CD4-positive, alpha-beta T cell treated with Interleukin-15 for 4 hours (primary cell): ENCODE measurements around the gene ZNF273.
A peak's percentile ranks its signal among the peaks of the same experiment; 100 is the strongest.

ENCODE experiments used
- DNase-seq: peaks from one replicate; pipeline ENCODE4 v3.0.0-alpha.2; 2020; ENCODE audit warnings: low spot score

ZNF273 gene

DNA sequence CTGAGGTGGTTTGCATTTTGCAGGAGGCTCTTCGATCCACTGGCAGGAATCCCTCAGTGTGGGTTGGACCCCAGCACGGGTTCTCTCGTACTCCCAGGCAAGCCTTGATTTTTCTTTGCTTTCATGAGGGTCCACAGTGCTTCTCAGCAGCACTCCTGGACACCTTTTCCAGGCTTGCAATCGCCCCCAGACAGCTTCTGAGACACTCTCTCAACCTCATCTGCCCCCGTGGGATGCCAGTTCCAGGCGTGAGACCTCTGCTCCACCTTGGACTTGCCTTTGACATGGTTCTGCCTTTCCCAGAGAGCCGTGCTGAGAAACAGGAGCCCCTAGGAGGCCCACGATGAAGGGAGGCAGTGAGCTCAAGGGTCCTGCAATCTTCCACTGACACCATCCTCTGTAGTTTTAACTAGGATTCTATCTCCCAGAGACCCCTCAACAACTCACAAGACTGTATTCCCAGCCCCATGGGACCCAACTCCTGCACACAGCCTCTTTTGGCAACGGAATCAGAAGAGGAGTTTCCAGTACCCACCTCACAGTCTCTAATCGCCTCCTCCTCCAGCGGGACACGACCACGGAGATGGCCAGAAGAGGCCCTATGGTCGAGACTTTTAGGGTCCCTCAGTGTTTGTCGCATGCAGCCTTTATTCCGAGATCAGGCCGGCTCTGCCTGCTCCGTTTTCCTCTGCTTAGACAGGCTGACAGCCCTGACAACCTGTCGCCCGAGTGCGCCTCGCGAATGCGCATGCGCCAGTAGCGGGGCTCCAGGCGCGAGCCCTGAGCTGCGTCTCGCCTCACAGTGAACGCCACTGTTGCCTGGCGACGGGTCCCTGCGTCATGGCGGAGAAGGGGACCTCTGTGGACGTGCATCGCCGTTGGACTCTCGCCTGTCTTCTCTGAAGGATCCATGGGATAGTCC lies 26.0 kb upstream of the ZNF273 start:
- DNase-seq: peak; percentile 70

GRCh38 chr7:64877714-64878610 lies 25.1 kb upstream of the ZNF273 start:
- DNase-seq: no peak

GRCh38 chr7:64878684-64879083 lies 24.4 kb upstream of the ZNF273 start:
- no peak for DNase-seq

DNA sequence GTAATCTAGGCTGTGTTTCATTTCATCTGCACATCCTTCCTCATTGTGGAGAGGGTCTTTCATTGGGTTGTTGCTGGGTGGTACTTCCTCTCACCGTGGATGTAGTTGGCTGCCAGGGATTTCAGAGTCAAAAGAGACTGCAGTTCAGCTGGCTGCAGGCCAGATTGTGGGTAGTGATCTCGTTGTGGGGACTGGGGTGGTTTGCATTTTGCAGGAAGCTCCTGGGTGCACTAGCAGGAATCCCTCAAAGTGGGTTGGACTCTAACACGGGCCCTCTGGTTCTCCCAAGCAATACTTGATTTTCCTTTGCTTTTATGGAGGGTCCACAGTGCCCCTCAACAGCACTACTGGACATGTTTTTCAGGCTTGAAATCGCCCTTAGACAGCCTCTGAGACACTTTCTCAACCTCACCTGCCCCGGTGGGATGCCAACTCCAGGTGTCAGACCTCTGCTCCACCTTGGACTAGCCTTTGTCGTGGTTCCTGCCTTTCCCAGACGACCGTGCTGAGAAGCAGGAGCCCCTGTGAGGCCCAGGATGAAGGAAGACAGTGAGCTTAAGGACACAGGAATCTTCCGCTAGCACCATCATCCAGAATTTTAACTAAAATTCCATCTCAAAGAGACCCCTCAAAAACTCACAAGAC lies 23.9 kb upstream of the ZNF273 start:
- DNase-seq: no peak

GRCh38 chr7:64879800-64880199 lies 23.3 kb upstream of the ZNF273 start:
- DNase-seq: no peak

- no peak for DNase-seq
Measured at GRCh38 chr7:64880322-64881297, 22.5 kb upstream of the ZNF273 start.

DNA sequence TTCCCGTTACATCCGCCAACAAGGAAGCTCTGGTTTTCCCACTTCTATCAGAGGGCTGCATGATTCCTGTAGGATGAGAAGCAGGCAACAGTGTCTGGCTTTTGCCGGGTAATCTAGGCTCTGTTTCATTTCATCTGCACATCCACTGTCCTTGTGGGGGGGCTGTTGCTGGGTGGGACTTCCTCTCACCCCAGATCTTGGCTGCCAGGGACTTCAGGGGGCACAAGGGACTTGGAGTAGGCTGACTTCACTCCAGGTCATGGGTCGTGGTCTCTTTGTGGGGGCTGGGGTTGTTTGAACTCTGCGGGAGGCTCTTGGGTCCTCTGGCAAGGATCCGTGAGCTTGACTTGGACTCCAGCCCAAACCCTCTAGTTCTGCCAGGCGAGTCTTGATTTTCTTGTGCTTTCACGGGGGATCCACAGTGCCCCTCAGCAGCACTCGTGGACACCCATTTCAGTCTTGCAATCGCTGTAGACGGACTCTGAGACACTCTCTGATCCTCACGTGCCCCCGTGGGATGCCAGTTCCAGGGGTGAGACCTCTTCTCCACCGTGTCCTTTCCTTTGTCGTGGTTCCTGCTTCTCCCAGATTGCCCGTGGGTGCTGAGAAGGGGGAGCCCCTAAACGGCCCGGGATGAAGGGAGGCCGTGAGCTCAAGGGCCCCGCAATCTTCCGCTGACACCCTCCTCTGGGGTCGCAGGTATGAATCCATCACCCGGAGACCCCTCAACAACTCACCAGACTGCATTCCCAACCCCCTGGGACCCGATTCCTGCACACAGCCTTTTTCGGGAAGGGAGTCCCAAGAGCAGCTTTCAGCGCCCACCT lies 21.4 kb upstream of the ZNF273 start:
- no peak for DNase-seq

- no peak for DNase-seq
Measured at GRCh38 chr7:64882341-64883112, 20.5 kb upstream of the ZNF273 start.

DNA sequence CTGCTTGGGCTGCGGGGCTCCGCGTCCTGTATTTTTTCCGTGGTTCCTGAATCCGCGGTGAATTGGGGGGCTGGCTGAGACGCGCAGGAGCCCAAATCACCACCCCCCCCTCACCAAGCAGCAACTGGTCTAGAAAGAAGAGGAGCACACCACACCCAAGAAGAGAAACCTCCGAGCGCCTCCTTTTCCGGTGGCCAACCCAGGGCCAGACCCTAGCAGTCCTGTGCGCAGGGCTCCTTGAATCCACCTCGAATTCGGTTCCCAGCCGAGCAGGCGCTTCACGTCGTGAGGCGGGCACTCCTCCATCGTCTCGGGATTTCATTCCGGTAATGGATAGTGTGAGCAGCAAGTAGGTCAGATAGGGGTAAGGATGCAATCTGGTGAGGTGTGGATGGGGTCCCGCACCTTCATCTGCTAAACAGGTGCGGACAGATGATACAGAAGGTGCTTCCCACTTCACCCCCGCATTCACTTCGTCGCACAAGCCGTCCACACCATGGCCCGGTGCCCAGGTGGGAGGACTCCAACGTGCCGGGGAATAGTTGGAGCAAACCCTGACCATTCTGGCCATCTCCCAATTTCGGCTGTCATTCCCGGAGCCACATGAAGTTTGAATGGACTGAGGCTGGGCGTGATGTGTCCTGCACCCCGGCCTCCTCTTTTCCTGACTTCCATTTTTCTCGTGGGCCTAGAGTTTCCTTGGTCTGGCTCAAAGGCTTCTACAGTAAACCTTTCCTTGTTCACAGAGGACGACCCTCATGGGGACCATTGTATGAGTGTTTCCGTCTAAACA lies 19.8 kb upstream of the ZNF273 start:
- DNase-seq: no peak

GRCh38 chr7:64884085-64884912 lies 18.8 kb upstream of the ZNF273 start:
- no peak for DNase-seq

- no peak for DNase-seq
Measured at GRCh38 chr7:64884913-64885370, 18.1 kb upstream of the ZNF273 start.

- DNase-seq: no peak
Measured at GRCh38 chr7:64885520-64886240, 17.4 kb upstream of the ZNF273 start.

- no peak for DNase-seq
Measured at GRCh38 chr7:64886956-64887545, 16.0 kb upstream of the ZNF273 start.

DNA sequence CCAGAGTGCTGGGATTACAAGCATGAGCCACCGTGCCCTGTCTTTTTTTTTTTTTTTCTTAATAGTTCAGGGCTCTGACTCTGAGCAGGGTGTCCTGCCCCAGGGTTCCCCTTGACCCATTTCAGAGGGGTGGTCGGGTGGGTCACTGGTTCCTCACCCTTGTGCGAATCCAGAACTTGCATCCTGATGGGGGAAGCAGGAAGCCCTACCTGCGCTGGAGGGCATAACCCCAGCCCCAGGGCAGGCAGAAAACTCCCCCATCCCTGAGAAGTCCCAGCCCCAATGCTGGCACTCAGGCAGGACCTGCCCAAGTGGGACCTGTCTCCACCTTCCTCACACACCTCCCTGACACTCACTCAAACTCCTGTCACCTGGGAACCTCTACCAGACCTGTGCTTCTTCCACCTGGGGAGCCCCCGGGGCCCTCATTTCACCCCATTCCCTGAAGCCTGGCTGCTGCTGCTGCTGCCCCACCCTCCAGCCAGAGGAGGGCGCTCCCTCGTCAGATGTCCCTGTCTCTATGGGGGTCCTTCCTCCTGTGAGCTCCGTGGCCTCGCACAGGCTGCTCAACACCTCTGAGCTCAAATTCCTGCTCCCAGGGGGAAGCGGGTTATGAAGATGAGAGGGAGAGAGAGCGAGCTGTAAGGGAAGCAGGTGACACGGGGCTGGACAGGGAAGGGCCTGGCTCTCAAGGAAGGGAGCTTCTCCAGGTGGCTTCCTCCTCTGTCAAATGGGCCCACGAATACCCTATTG lies 15.1 kb upstream of the ZNF273 start:
- DNase-seq: peak; percentile 39

DNA sequence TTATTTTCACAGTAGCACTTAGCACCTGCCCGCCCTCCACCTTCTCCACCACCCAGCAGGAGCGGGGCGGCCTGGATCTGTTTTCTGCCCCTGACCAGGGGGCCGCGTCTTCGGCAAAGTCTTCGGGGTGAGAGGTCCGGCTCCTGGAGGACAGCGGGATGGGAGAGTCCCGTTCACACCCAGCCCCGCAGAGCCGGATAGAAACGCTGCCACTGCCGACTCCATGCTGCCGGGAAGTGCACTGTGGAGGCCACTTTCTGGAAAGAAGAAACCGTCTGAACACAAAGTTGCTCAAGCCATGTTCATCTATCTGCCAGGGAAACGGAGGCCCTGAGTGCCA lies 14.5 kb upstream of the ZNF273 start:
- no peak for DNase-seq
